HL-60 (cell line): ENCODE data around the gene NSUN2.

Experiments used
- DNase-seq, 2 experiments: peaks; one replicate each; pipeline ENCODE4 v3.0.0-alpha.2; 2010 to 2020; ENCODE audit warnings: low read depth in 1 of 2, low spot score in 1 of 2
- H3K27ac ChIP-seq: fragments of 250-450 bp; sonication (Bioruptor Pico); replicated peaks from 2 replicates; pipeline ENCODE4 v1.5.1; 2020; ENCODE audit warnings: mild to moderate bottlenecking, moderate library complexity
- H3K27me3 ChIP-seq: fragments of 250-450 bp; sonication (Bioruptor Pico); 2 replicates; pipeline ENCODE4 v1.5.1; 2021; ENCODE audit warnings: mild to moderate bottlenecking, moderate library complexity; ENCODE audit not compliant: insufficient read depth, poor library complexity, severe bottlenecking
- H3K4me3 ChIP-seq: replicated peaks from 2 replicates; pipeline ENCODE4 v1.5.1; 2011; ENCODE audit warnings: mild to moderate bottlenecking, control low read depth, low read length; ENCODE audit not compliant: insufficient read depth
- GABPA ChIP-seq: IDR thresholded peaks from 2 replicates; pipeline ENCODE4 v1.6.1; 2012; ENCODE audit warnings: low read depth
- POLR2AphosphoS5 ChIP-seq: IDR thresholded peaks from 2 replicates; pipeline ENCODE4 v1.6.1; 2012; ENCODE audit warnings: low read depth
- REST ChIP-seq: IDR thresholded peaks from 2 replicates; pipeline ENCODE4 v1.6.1; 2012; ENCODE audit warnings: low read depth; ENCODE audit not compliant: insufficient replicate concordance
- SPI1 ChIP-seq: IDR thresholded peaks from 2 replicates; pipeline ENCODE4 v1.6.1; 2012; ENCODE audit warnings: low read depth, mild to moderate bottlenecking, borderline replicate concordance
- TF ChIP-seq, protein P1 (sequence below): IDR thresholded peaks from one replicate; pipeline ENCODE4 v1.5.1; 2011; ENCODE audit warnings: low read length, control low read depth, inconsistent platforms; ENCODE audit not compliant: insufficient read depth

NSUN2 gene

GRCh38 chr5:6592601-6593000 lies 40.2 kb downstream of the NSUN2 start:
- no peak overlapping the region for H3K27ac ChIP-seq
- H3K27me3 ChIP-seq = no peaks in the 10 kb centered on the region
- DNase-seq = peak in 1 of 2 experiments; percentile 22
- H3K4me3 ChIP-seq = no peak overlapping the region
- TF ChIP-seq GABPA = no peak
- TF ChIP-seq, protein P1, sequence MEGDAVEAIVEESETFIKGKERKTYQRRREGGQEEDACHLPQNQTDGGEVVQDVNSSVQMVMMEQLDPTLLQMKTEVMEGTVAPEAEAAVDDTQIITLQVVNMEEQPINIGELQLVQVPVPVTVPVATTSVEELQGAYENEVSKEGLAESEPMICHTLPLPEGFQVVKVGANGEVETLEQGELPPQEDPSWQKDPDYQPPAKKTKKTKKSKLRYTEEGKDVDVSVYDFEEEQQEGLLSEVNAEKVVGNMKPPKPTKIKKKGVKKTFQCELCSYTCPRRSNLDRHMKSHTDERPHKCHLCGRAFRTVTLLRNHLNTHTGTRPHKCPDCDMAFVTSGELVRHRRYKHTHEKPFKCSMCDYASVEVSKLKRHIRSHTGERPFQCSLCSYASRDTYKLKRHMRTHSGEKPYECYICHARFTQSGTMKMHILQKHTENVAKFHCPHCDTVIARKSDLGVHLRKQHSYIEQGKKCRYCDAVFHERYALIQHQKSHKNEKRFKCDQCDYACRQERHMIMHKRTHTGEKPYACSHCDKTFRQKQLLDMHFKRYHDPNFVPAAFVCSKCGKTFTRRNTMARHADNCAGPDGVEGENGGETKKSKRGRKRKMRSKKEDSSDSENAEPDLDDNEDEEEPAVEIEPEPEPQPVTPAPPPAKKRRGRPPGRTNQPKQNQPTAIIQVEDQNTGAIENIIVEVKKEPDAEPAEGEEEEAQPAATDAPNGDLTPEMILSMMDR = no peak
- TF ChIP-seq SPI1 = no peak
- no peak for TF ChIP-seq POLR2AphosphoS5
- no peak for TF ChIP-seq REST

DNA sequence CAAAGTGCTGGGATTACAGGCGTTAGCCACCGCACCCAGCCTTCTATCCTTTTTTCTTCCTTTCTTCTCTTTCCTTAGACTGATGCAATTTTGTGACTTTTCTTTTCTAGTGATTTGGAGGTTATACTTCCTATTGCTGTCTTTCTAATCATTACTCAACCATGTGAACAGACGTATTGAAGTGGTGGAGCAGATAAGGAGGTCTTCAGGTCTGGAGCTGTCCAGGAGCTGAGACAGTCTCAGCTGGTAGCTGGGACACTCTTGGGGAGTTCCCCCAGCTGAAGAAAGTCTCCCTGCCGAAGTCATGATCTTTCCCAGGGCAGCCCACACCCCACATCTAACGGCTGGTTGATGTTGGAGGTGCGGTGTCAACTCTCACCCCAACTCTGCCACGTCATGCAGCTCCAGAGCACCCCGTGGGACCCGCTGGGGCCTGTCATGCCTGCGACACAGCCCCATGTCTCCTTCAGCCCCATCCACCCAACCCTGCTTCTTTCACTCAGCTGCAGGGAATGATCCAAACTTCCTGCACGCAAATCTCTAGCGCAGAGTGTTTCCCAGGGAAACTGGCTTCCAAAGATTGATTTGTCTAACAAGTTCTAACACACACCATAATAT lies 41.1 kb downstream of the NSUN2 start:
- no peak for DNase-seq
- Histone ChIP-seq H3K27me3 (no peaks in the 10 kb centered on the region), H3K27ac (no peak overlapping the region), H3K4me3 (no peak overlapping the region)
- no peak for TF ChIP-seq GABPA
- no peak for TF ChIP-seq SPI1
- TF ChIP-seq, protein P1 = no peak
- TF ChIP-seq REST = no peak
- no peak for TF ChIP-seq POLR2AphosphoS5

DNA sequence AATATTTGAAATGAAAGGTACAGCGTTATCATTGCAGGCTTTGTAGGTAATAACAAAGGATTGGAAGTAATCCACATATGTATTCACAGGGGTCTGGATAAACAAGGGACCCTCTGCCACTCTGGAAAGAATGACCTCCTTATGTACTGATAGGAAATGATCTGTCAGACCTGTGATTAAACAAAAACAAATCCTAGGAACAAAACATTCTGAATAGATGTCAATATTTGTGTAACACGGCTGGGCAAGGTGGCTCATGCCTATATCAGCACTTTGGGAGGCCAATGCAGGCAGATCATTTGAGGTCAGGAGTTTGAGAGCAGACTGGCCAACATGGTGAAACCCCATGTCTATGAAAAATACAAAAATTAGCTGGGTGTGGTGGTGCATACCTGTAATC lies 42.3 kb downstream of the NSUN2 start:
- no peak overlapping the region for H3K4me3 ChIP-seq
- no peak overlapping the region for H3K27ac ChIP-seq
- no peaks in the 10 kb centered on the region for H3K27me3 ChIP-seq
- DNase-seq = no peak
- TF ChIP-seq POLR2AphosphoS5 = no peak
- no peak for TF ChIP-seq SPI1
- no peak for TF ChIP-seq REST
- TF ChIP-seq, protein P1 = no peak
- no peak for TF ChIP-seq GABPA
